H9 (cell line): ENCODE measurements around the gene NCBP3. TPM values are rescaled to one million over a fixed set of nuclear protein-coding genes. Genes with fewer than 3 reads are reported as not detected.

ENCODE experiments used
- DNase-seq: peaks from one replicate; pipeline ENCODE4 v3.0.0-alpha.2; 2017
- H2AFZ ChIP-seq: one replicate; pipeline ENCODE4 v1.6.1; 2013; ENCODE audit warnings: mild to moderate bottlenecking, low read length, control low read depth, moderate library complexity
- H2AK5ac ChIP-seq: 2 replicates; pipeline ENCODE4 v1.6.1; 2013; ENCODE audit warnings: low read length, control low read depth, mixed read lengths; ENCODE audit not compliant: insufficient read length
- H2BK120ac ChIP-seq: one replicate; pipeline ENCODE4 v1.6.1; 2013; ENCODE audit warnings: low read depth, mild to moderate bottlenecking, low read length, control low read depth, inconsistent platforms; ENCODE audit not compliant: poor library complexity, severe bottlenecking
- H2BK12ac ChIP-seq: 2 replicates; pipeline ENCODE4 v1.6.1; 2013; ENCODE audit warnings: low read length, control low read depth, mixed read lengths, low read depth; ENCODE audit not compliant: insufficient read length
- H2BK15ac ChIP-seq: 2 replicates; pipeline ENCODE4 v1.6.1; 2013; ENCODE audit warnings: low read depth, low read length, control low read depth
- H2BK20ac ChIP-seq: one replicate; pipeline ENCODE4 v1.6.1; 2013; ENCODE audit warnings: low read depth, mild to moderate bottlenecking, low read length, control low read depth, inconsistent platforms; ENCODE audit not compliant: poor library complexity, severe bottlenecking
- H2BK5ac ChIP-seq: 2 replicates; pipeline ENCODE4 v1.6.1; 2013; ENCODE audit warnings: low read length, control low read depth, mixed read lengths; ENCODE audit not compliant: insufficient read length
- H3K14ac ChIP-seq: 2 replicates; pipeline ENCODE4 v1.6.1; 2013; ENCODE audit warnings: low read length, control low read depth; ENCODE audit not compliant: insufficient read depth
- H3K18ac ChIP-seq: 2 replicates; pipeline ENCODE4 v1.6.1; 2013; ENCODE audit warnings: low read depth, mild to moderate bottlenecking, mixed read lengths, low read length, control low read depth; ENCODE audit not compliant: insufficient read length
- H3K23ac ChIP-seq: 2 replicates; pipeline ENCODE4 v1.6.1; 2013; ENCODE audit warnings: low read length, control low read depth, mixed read lengths, low read depth; ENCODE audit not compliant: insufficient read length
- H3K23me2 ChIP-seq: 2 replicates; pipeline ENCODE4 v1.6.1; 2013; ENCODE audit warnings: low read depth, mild to moderate bottlenecking, mixed read lengths, low read length, control low read depth; ENCODE audit not compliant: insufficient read length, poor library complexity, severe bottlenecking
- H3K27ac ChIP-seq: 2 replicates; pipeline ENCODE4 v1.5.1; 2013; ENCODE audit warnings: low read length, control low read depth, mixed read lengths, low read depth; ENCODE audit not compliant: insufficient read length
- H3K27me3 ChIP-seq: 2 replicates; pipeline ENCODE4 v1.6.1; 2013; ENCODE audit warnings: low read length, control low read depth, inconsistent platforms; ENCODE audit not compliant: insufficient read depth
- H3K4ac ChIP-seq: 2 replicates; pipeline ENCODE4 v1.6.1; 2013; ENCODE audit warnings: low read depth, mild to moderate bottlenecking, control low read depth, inconsistent platforms, low read length, moderate library complexity
- H3K4me1 ChIP-seq: 2 replicates; pipeline ENCODE4 v1.6.1; 2013; ENCODE audit warnings: low read length, control low read depth, inconsistent platforms; ENCODE audit not compliant: insufficient read depth
- H3K4me2 ChIP-seq: 2 replicates; pipeline ENCODE4 v1.6.1; 2013; ENCODE audit warnings: low read length, control low read depth, mixed read lengths; ENCODE audit not compliant: insufficient read length, insufficient read depth
- H3K56ac ChIP-seq: 2 replicates; pipeline ENCODE4 v1.6.1; 2013; ENCODE audit warnings: low read depth, mild to moderate bottlenecking, mixed read lengths, low read length, control low read depth; ENCODE audit not compliant: insufficient read length
- H3K79me1 ChIP-seq: 2 replicates; pipeline ENCODE4 v1.6.1; 2013; ENCODE audit warnings: low read depth, mild to moderate bottlenecking, moderate library complexity, low read length, control low read depth, inconsistent platforms; ENCODE audit not compliant: insufficient read depth, poor library complexity, severe bottlenecking
- H3K79me2 ChIP-seq: 2 replicates; pipeline ENCODE4 v1.6.1; 2013; ENCODE audit warnings: low read length, control low read depth, inconsistent platforms; ENCODE audit not compliant: insufficient read depth
- H3K9ac ChIP-seq: 2 replicates; pipeline ENCODE4 v1.6.1; 2013; ENCODE audit warnings: low read length, control low read depth, mixed read lengths; ENCODE audit not compliant: insufficient read length; ENCODE audit errors: extremely low read depth
- H3K9me3 ChIP-seq: one replicate; pipeline ENCODE4 v1.6.1; 2013; ENCODE audit warnings: low read depth, low read length, inconsistent platforms; ENCODE audit not compliant: control insufficient read depth
- H3T11ph ChIP-seq: one replicate; pipeline ENCODE4 v1.6.1; 2013; ENCODE audit warnings: mild to moderate bottlenecking, low read length, control low read depth, inconsistent platforms
- H4K20me1 ChIP-seq: one replicate; pipeline ENCODE4 v1.6.1; 2013; ENCODE audit not compliant: control insufficient read depth, insufficient read length, insufficient read depth
- H4K5ac ChIP-seq: 2 replicates; pipeline ENCODE4 v1.6.1; 2013; ENCODE audit warnings: low read depth, mild to moderate bottlenecking, mixed read lengths, low read length, control low read depth; ENCODE audit not compliant: insufficient read length
- H4K8ac ChIP-seq: replicated peaks from 2 replicates; pipeline ENCODE4 v1.6.1; 2013; ENCODE audit warnings: low read length, control low read depth, mixed read lengths, low read depth; ENCODE audit not compliant: insufficient read length
- H4K91ac ChIP-seq: 2 replicates; pipeline ENCODE4 v1.6.1; 2013; ENCODE audit warnings: low read depth, mild to moderate bottlenecking, moderate library complexity, mixed read lengths, low read length, control low read depth; ENCODE audit not compliant: insufficient read length
- H3K27ac Mint-ChIP-seq, 3 experiments: 2 replicates in 2 of 3; 3 replicates in 1 of 3; pipeline ENCODE4 v1.8.0; 2020 to 2021; ENCODE audit warnings: mixed read lengths in 3 of 3, mild to moderate bottlenecking in 1 of 3, moderate library complexity in 1 of 3
- H3K27me3 Mint-ChIP-seq: 2 replicates; pipeline ENCODE4 v1.8.0; 2021; ENCODE audit warnings: low read depth, mild to moderate bottlenecking, moderate library complexity, mixed read lengths
- H3K36me3 Mint-ChIP-seq, 3 experiments: 2 replicates in 2 of 3; 3 replicates in 1 of 3; pipeline ENCODE4 v1.8.0; 2020 to 2021; ENCODE audit warnings: low read depth in 3 of 3, mixed read lengths in 3 of 3; ENCODE audit not compliant: insufficient read depth in 1 of 3
- H3K4me1 Mint-ChIP-seq, 2 experiments: 2 replicates each; pipeline ENCODE4 v1.8.0; 2020; ENCODE audit warnings: mixed read lengths in 2 of 2
- H3K4me3 Mint-ChIP-seq, 2 experiments: 2 replicates in 1 of 2; 3 replicates in 1 of 2; pipeline ENCODE4 v1.8.0; 2020 to 2021; ENCODE audit warnings: mild to moderate bottlenecking in 2 of 2, mixed read lengths in 2 of 2, moderate library complexity in 1 of 2
- H3K9me3 Mint-ChIP-seq, 2 experiments: 2 replicates in 1 of 2; 3 replicates in 1 of 2; pipeline ENCODE4 v1.8.0; 2020; ENCODE audit warnings: mild to moderate bottlenecking in 2 of 2, mixed read lengths in 2 of 2, moderate library complexity in 1 of 2
- CTCF ChIP-seq: fragments of 200-600 bp; sonication (generic); conservative IDR thresholded peaks from 3 replicates; pipeline ENCODE4 v1.8.0; 2021; ENCODE audit warnings: antibody characterized with exemption, mild to moderate bottlenecking
- WGBS: extraction: QIAGEN DNeasy Blood & Tissue Kit; methylation state at CpG from one replicate; pipeline ENCODE4 v1.1.7; 2013; ENCODE audit warnings: missing lambda C conversion rate, low lambda C conversion rate, mixed read lengths; ENCODE audit not compliant: insufficient read length; ENCODE audit errors: extremely low coverage; 5-methylcytosine and 5-hydroxymethylcytosine counted together
- total RNA-seq: library from RNA; stranded (reverse); gene quantifications from 2 replicates; pipeline ENCODE4 v1.2.1, GENCODE V29; 2021

Gene NCBP3
- total RNA-seq, 1 experiment from 2014 or later: 45.7 TPM

- Histone ChIP-seq H3K18ac (no peak overlapping the region), H3T11ph (no peak overlapping the region), H2AFZ (no peak overlapping the region), H3K23ac (no peak overlapping the region), H3K27ac (no peak overlapping the region), H3K4ac (no peak overlapping the region), H3K27me3 (no peaks in the 10 kb centered on the region), H4K91ac (no peak overlapping the region), H4K8ac (no peak overlapping the region), H2AK5ac (no peak overlapping the region), H3K56ac (no peak overlapping the region), H3K9me3 (no peaks in the 10 kb centered on the region), H3K9ac (no peak overlapping the region), H3K14ac (no peak overlapping the region), H2BK20ac (no peak overlapping the region), H2BK5ac (no peak overlapping the region), H2BK15ac (no peak overlapping the region), H3K23me2 (no peaks in the 10 kb centered on the region), H4K5ac (no peak overlapping the region), H3K79me2 (no peaks in the 10 kb centered on the region), H4K20me1 (no peaks in the 10 kb centered on the region), H2BK12ac (no peak overlapping the region), H3K79me1 (peaks cover 4% of the 10 kb centered on the region), H3K4me2 (no peak overlapping the region), H3K4me1 (no peaks in the 10 kb centered on the region), H2BK120ac (no peak overlapping the region)
- H3K4me3 Mint-ChIP-seq: no peak overlapping the region
- no peaks in the 10 kb centered on the region for H3K9me3 Mint-ChIP-seq
- H3K4me1 Mint-ChIP-seq: no peaks in the 10 kb centered on the region
- no peak for TF ChIP-seq CTCF
- H3K27me3 Mint-ChIP-seq: no peaks in the 10 kb centered on the region
- no CpG with 5 or more reads among the region's 4 CpGs for WGBS
- no peak overlapping the region; a peak in 1 of 7 replicates for H3K27ac Mint-ChIP-seq
- H3K36me3 Mint-ChIP-seq: peaks cover 23 to 63% (median 62%) of the 10 kb centered on the region in 3 experiments; a peak in 6 of 7 replicates
- no peak for DNase-seq
These were observed 11.2 kb downstream of the NCBP3 start for GRCh38 chr17:3834811-3835210.
